Trophoblast cell (in vitro differentiated cells and primary cell): ENCODE measurements around the gene ARHGAP10.

Source experiments
- DNase-seq, 2 donors: peaks; one replicate each; pipeline ENCODE4 v3.0.0-alpha.2; 2016
- H2AFZ ChIP-seq: 2 replicates; pipeline ENCODE4 v1.6.1; 2013; ENCODE audit warnings: low read length, moderate library complexity, mild to moderate bottlenecking; ENCODE audit not compliant: insufficient read depth, poor library complexity
- H2AK5ac ChIP-seq: 2 replicates; pipeline ENCODE4 v1.6.1; 2013; ENCODE audit warnings: mild to moderate bottlenecking, low read length
- H2BK120ac ChIP-seq: 2 replicates; pipeline ENCODE4 v1.6.1; 2013; ENCODE audit warnings: low read length, mild to moderate bottlenecking, moderate library complexity; ENCODE audit not compliant: insufficient read depth, poor library complexity
- H2BK12ac ChIP-seq: 2 replicates; pipeline ENCODE4 v1.6.1; 2013; ENCODE audit warnings: mild to moderate bottlenecking, low read length, moderate library complexity
- H2BK5ac ChIP-seq: 2 replicates; pipeline ENCODE4 v1.6.1; 2013; ENCODE audit warnings: low read length, low read depth, moderate library complexity, mild to moderate bottlenecking; ENCODE audit not compliant: poor library complexity
- H3K14ac ChIP-seq: 2 replicates; pipeline ENCODE4 v1.6.1; 2013; ENCODE audit warnings: mild to moderate bottlenecking, low read length
- H3K18ac ChIP-seq: 2 replicates; pipeline ENCODE4 v1.6.1; 2013; ENCODE audit warnings: mild to moderate bottlenecking, low read length
- H3K23ac ChIP-seq: 2 replicates; pipeline ENCODE4 v1.6.1; 2013; ENCODE audit warnings: low read length
- H3K27ac ChIP-seq: 2 replicates; pipeline ENCODE4 v1.5.1; 2013; ENCODE audit warnings: low read depth, mild to moderate bottlenecking, inconsistent platforms, low read length, moderate library complexity
- H3K27me3 ChIP-seq: 2 replicates; pipeline ENCODE4 v1.6.1; 2013; ENCODE audit warnings: inconsistent platforms, mild to moderate bottlenecking, low read length, moderate library complexity; ENCODE audit not compliant: insufficient read depth
- H3K36me3 ChIP-seq, 2 experiments: 1 replicate in 1 of 2; 2 replicates in 1 of 2; pipeline ENCODE4 v1.6.1; 2013; ENCODE audit warnings: low read length in 2 of 2, mild to moderate bottlenecking in 2 of 2, moderate library complexity in 1 of 2; ENCODE audit not compliant: insufficient read depth in 2 of 2, control insufficient read depth in 1 of 2
- H3K4ac ChIP-seq: 2 replicates; pipeline ENCODE4 v1.6.1; 2013; ENCODE audit warnings: low read depth, mild to moderate bottlenecking, low read length, moderate library complexity
- H3K4me1 ChIP-seq, 2 experiments: 1 replicate in 1 of 2; 2 replicates in 1 of 2; pipeline ENCODE4 v1.6.1; 2013; ENCODE audit warnings: low read length in 2 of 2, mild to moderate bottlenecking in 2 of 2, moderate library complexity in 1 of 2; ENCODE audit not compliant: insufficient read depth in 2 of 2, control insufficient read depth in 1 of 2
- H3K4me2 ChIP-seq: 2 replicates; pipeline ENCODE4 v1.6.1; 2013; ENCODE audit warnings: inconsistent platforms, mild to moderate bottlenecking, low read length, moderate library complexity
- H3K4me3 ChIP-seq: 2 replicates; pipeline ENCODE4 v1.5.1; 2013; ENCODE audit warnings: mild to moderate bottlenecking, low read depth, low read length, inconsistent platforms
- H3K79me1 ChIP-seq: one replicate; pipeline ENCODE4 v1.6.1; 2013; ENCODE audit warnings: low read length
- H3K79me2 ChIP-seq: 2 replicates; pipeline ENCODE4 v1.6.1; 2013; ENCODE audit warnings: low read length, mild to moderate bottlenecking; ENCODE audit not compliant: control insufficient read depth, insufficient read depth, poor library complexity
- H3K9ac ChIP-seq: 2 replicates; pipeline ENCODE4 v1.6.1; 2013; ENCODE audit warnings: mild to moderate bottlenecking, low read length
- H3K9me3 ChIP-seq: 2 replicates; pipeline ENCODE4 v1.6.1; 2013; ENCODE audit warnings: low read depth, mild to moderate bottlenecking, control low read depth, inconsistent platforms, low read length; ENCODE audit not compliant: insufficient read depth
- H4K12ac ChIP-seq: 2 replicates; pipeline ENCODE4 v1.6.1; 2013; ENCODE audit warnings: low read depth, mild to moderate bottlenecking, low read length, moderate library complexity
- H4K8ac ChIP-seq: 2 replicates; pipeline ENCODE4 v1.6.1; 2013; ENCODE audit warnings: low read depth, mild to moderate bottlenecking, low read length, moderate library complexity
- H4K91ac ChIP-seq: one replicate; pipeline ENCODE4 v1.6.1; 2013; ENCODE audit warnings: low read depth, mild to moderate bottlenecking, low read length, moderate library complexity
- WGBS: extraction: QIAGEN DNeasy Blood & Tissue Kit; methylation state at CpG from one replicate; pipeline ENCODE4 v1.1.7; 2013; ENCODE audit warnings: missing lambda C conversion rate; ENCODE audit not compliant: insufficient read length, insufficient coverage; ENCODE audit errors: extremely low coverage; 5-methylcytosine and 5-hydroxymethylcytosine counted together

ARHGAP10 gene

DNA sequence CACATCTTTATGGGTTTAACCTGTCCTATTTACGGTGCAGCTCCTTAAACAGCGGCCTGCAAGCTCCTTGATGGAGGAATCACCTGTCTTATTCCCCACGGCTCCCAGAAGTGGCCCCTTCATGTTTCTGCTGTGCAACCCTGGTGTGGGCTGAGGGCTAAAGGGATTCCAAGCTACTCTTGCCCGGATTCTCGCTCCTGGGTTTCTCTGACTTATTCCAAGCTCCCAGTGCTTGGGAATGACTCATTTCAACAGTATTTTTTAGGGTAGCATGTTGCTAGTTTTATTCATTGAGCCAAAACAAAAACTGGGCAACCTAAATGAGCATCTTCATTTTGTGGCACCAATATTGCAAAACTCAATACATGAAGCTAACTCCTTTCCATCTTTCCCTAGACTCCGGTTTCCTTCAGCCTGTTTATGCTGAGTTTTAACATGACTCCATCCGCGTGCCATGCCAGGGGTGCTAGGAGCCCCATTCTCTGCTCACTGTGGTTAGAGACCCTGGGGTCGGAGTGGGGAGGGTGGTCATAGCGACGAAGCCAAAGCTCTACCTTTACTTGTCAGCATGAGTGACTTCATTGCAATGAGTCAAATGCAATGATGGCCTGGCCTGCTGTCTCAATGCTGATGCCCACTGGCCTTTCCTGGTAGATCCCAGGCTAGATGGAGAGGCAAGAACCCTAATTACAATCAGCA is 360.6 kb downstream of the ARHGAP10 start:
- Histone ChIP-seq H2AK5ac (no peak overlapping the region), H3K4ac (no peak overlapping the region), H3K36me3 (no peaks in the 10 kb centered on the region), H3K4me1 (no peaks in the 10 kb centered on the region), H3K23ac (no peak overlapping the region), H3K9me3 (peaks cover 6% of the 10 kb centered on the region), H3K4me3 (no peak overlapping the region), H3K79me1 (no peaks in the 10 kb centered on the region), H4K12ac (no peak overlapping the region), H3K14ac (no peak overlapping the region), H2BK5ac (no peak overlapping the region), H2BK120ac (no peak overlapping the region), H2BK12ac (no peak overlapping the region), H3K9ac (no peak overlapping the region), H4K8ac (no peak overlapping the region), H3K18ac (no peak overlapping the region), H3K27ac (no peak overlapping the region), H3K4me2 (no peak overlapping the region), H2AFZ (no peak overlapping the region), H4K91ac (no peak overlapping the region), H3K27me3 (no peaks in the 10 kb centered on the region), H3K79me2 (no peaks in the 10 kb centered on the region)
- no CpG with 5 or more reads among the region's 11 CpGs for WGBS
- no peak for DNase-seq

DNA sequence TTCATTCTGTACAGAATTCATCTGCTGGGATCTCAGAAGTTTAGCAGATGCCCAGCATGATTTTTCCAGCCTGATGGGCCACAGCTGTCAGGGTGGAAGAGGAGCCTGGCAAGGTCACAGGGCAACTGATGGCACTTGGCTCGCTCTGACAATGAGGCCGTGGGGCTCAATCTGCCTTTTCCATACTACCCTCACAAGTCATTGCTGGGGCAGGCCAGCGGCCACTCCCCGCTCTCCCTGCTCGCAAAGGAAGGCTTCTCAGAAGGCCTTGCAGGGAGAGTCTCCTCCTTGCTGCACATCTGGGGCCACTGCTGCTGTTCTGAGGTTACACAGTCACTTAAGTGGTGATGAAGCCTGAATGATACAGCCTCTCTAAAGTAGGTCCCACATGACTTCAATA is 361.2 kb downstream of the ARHGAP10 start:
- H3K36me3 ChIP-seq: no peaks in the 10 kb centered on the region
- no peak overlapping the region for H4K12ac ChIP-seq
- no peak for DNase-seq
- H3K27ac ChIP-seq: no peak overlapping the region
- H3K4me3 ChIP-seq: no peak overlapping the region
- H3K79me2 ChIP-seq: no peaks in the 10 kb centered on the region
- H2BK120ac ChIP-seq: no peak overlapping the region
- no peak overlapping the region for H3K4ac ChIP-seq
- no peak overlapping the region for H3K18ac ChIP-seq
- no peak overlapping the region for H2AFZ ChIP-seq
- H4K8ac ChIP-seq: no peak overlapping the region
- no peak overlapping the region for H2BK5ac ChIP-seq
- H3K4me1 ChIP-seq: no peaks in the 10 kb centered on the region
- WGBS: no CpG with 5 or more reads among the region's 5 CpGs
- peaks cover 6% of the 10 kb centered on the region for H3K9me3 ChIP-seq
- no peak overlapping the region for H3K9ac ChIP-seq
- H2AK5ac ChIP-seq: no peak overlapping the region
- no peak overlapping the region for H3K23ac ChIP-seq
- H3K27me3 ChIP-seq: no peaks in the 10 kb centered on the region
- no peaks in the 10 kb centered on the region for H3K79me1 ChIP-seq
- no peak overlapping the region for H4K91ac ChIP-seq
- no peak overlapping the region for H3K14ac ChIP-seq
- H2BK12ac ChIP-seq: no peak overlapping the region
- no peak overlapping the region for H3K4me2 ChIP-seq

DNA sequence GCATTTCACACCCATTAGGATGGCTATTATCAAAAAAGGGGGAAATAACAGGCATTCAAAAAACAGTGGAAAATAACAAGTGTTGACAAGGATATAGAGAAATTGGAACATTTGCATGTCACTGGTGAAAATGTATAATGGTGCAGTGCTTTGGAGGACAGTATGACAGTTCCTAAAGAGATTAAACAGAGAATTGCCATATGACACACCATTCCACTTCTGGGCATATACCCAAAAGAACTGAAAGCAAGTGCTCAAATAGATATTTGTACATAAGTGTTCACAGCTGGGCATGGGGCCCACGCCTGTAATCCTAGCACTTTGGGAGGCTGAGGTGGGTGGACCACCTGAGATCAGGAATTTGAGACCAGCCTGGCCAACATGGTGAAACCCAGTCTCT is 362.3 kb downstream of the ARHGAP10 start:
- H3K36me3 ChIP-seq: no peaks in the 10 kb centered on the region
- no peak overlapping the region for H3K9ac ChIP-seq
- no peaks in the 10 kb centered on the region for H3K79me2 ChIP-seq
- no peak overlapping the region for H2AK5ac ChIP-seq
- no peak overlapping the region for H3K27ac ChIP-seq
- no peak overlapping the region for H3K18ac ChIP-seq
- H3K9me3 ChIP-seq: peaks cover 6% of the 10 kb centered on the region
- WGBS: no CpG with 5 or more reads among the region's 1 CpG
- no peaks in the 10 kb centered on the region for H3K27me3 ChIP-seq
- no peaks in the 10 kb centered on the region for H3K79me1 ChIP-seq
- H2BK120ac ChIP-seq: no peak overlapping the region
- no peak overlapping the region for H3K23ac ChIP-seq
- H3K4me2 ChIP-seq: no peak overlapping the region
- no peak overlapping the region for H4K12ac ChIP-seq
- no peak overlapping the region for H3K4ac ChIP-seq
- DNase-seq: no peak
- H4K8ac ChIP-seq: no peak overlapping the region
- H3K14ac ChIP-seq: no peak overlapping the region
- no peak overlapping the region for H2AFZ ChIP-seq
- H4K91ac ChIP-seq: no peak overlapping the region
- no peaks in the 10 kb centered on the region for H3K4me1 ChIP-seq
- H2BK5ac ChIP-seq: no peak overlapping the region
- H3K4me3 ChIP-seq: no peak overlapping the region
- no peak overlapping the region for H2BK12ac ChIP-seq

DNA sequence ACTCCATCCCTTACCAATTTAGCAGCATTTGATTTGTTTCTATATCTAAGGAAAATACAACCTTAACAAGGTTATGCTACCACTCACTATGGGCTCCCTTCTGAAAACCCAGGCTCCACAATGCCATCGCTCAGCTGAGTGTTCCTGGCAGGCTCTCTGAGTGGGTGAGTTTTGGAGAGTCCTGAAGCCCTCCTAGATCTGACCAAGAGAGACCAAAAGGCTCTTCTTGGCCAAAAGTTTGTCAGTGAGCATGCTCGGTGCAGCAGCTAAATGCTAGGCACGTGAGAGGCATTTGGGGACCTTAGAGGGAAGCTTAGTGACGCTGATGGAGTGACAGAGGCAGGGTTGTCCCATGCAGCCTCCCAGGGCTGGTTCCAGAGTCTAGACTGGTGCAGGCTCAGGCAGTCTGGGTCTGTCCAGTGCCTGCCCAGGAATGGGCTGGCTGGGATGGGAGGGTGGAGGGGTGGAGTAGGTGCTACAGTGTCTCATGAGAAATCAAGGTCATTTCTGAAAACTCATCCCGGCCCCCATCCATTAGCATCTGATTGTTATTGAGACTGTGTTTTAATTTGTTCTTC is 363.5 kb downstream of the ARHGAP10 start:
- Histone ChIP-seq H4K8ac (no peak overlapping the region), H3K9ac (no peak overlapping the region), H3K27ac (no peak overlapping the region), H4K12ac (no peak overlapping the region), H3K23ac (no peak overlapping the region), H2AK5ac (no peak overlapping the region), H2AFZ (no peak overlapping the region), H3K4me1 (no peaks in the 10 kb centered on the region), H2BK12ac (no peak overlapping the region), H3K18ac (no peak overlapping the region), H3K14ac (no peak overlapping the region), H3K4me2 (no peak overlapping the region), H3K9me3 (peaks cover 6% of the 10 kb centered on the region), H3K79me1 (no peaks in the 10 kb centered on the region), H3K4ac (no peak overlapping the region), H3K79me2 (no peaks in the 10 kb centered on the region), H3K4me3 (peak overlapping the region; percentile 5), H3K27me3 (no peaks in the 10 kb centered on the region), H2BK120ac (no peak overlapping the region), H4K91ac (no peak overlapping the region), H2BK5ac (no peak overlapping the region), H3K36me3 (no peaks in the 10 kb centered on the region)
- no peak for DNase-seq
- WGBS: no CpG with 5 or more reads among the region's 5 CpGs
